HG02763 (cell line): Measurements from ENCODE around the gene TSPAN2.
A peak's percentile ranks its signal among the peaks of the same experiment; 100 is the strongest.

Source experiments
- ATAC-seq: cut with Tn5 transposase; IDR thresholded peaks from one replicate; pipeline ENCODE4 v1.9.1; 2021; ENCODE audit warnings: mild to moderate bottlenecking, moderate library complexity; ENCODE audit not compliant: unreplicated experiment

The TSPAN2 gene

GRCh38 chr1:115114308-115114707 is 25.0 kb upstream of the TSPAN2 start:
- ATAC-seq, result no peak

- no peak for ATAC-seq
These were observed 24.5 kb upstream of the TSPAN2 start for GRCh38 chr1:115113766-115114165.

GRCh38 chr1:115112496-115113375 is 23.4 kb upstream of the TSPAN2 start:
- ATAC-seq, result no peak

GRCh38 chr1:115107516-115108260 is 18.4 kb upstream of the TSPAN2 start:
- ATAC-seq, result no peak

- no peak for ATAC-seq
These were observed 16.5 kb upstream of the TSPAN2 start for GRCh38 chr1:115105831-115106230.

GRCh38 chr1:115099693-115100050 is 10.4 kb upstream of the TSPAN2 start:
- no peak for ATAC-seq

GRCh38 chr1:115098979-115099692 is 9.8 kb upstream of the TSPAN2 start:
- ATAC-seq, result peak; percentile 89

GRCh38 chr1:115092175-115092574 is 2.9 kb upstream of the TSPAN2 start:
- ATAC-seq, result no peak

GRCh38 chr1:115091572-115091971 is 2.3 kb upstream of the TSPAN2 start:
- no peak for ATAC-seq

GRCh38 chr1:115090956-115091355 is 1.7 kb upstream of the TSPAN2 start:
- ATAC-seq, result no peak

GRCh38 chr1:115090540-115090939 is 1.2 kb upstream of the TSPAN2 start:
- no peak for ATAC-seq

- no peak for ATAC-seq
These were observed 835 bp upstream of the TSPAN2 start for GRCh38 chr1:115090186-115090490.

- ATAC-seq, result no peak
These were observed 358 bp downstream of the TSPAN2 start for GRCh38 chr1:115088871-115089419.

- no peak for ATAC-seq
These were observed 1.1 kb downstream of the TSPAN2 start for GRCh38 chr1:115088115-115088778.

- ATAC-seq, result no peak
These were observed 3.0 kb downstream of the TSPAN2 start for GRCh38 chr1:115086176-115086830.

GRCh38 chr1:115084902-115085511 is 4.3 kb downstream of the TSPAN2 start:
- no peak for ATAC-seq

GRCh38 chr1:115082949-115083348 is 6.4 kb downstream of the TSPAN2 start:
- ATAC-seq, result no peak

GRCh38 chr1:115078708-115079107 is 10.6 kb downstream of the TSPAN2 start:
- ATAC-seq, result no peak

- ATAC-seq, result no peak
These were observed 11.3 kb downstream of the TSPAN2 start for GRCh38 chr1:115077984-115078330.
